Stimulated activated naive CD8-positive, alpha-beta T cell treated with anti-CD3 and anti-CD28 coated beads, Interleukin-15, Interleukin-2, amounts not matched to agents 100 ng/mL and 50 ng/mL, for 24 hours (primary cell): ENCODE measurements around the gene NRN1L.
A peak's percentile ranks its signal among the peaks of the same experiment; 100 is the strongest.
"Not testable (repeated sequence)": the region's sequence is repeated elsewhere in the genome, so short reads cannot be mapped to it uniquely, and the experiment has no call there.

Experiments
- H3K27ac Mint-ChIP-seq: one replicate; pipeline ENCODE4 v1.8.0; 2021; ENCODE audit warnings: mild to moderate bottlenecking, mixed read lengths
- H3K27me3 Mint-ChIP-seq: one replicate; pipeline ENCODE4 v1.8.0; 2021; ENCODE audit warnings: mixed read lengths
- H3K36me3 Mint-ChIP-seq: one replicate; pipeline ENCODE4 v1.8.0; 2021; ENCODE audit warnings: low read depth, mixed read lengths
- H3K4me1 Mint-ChIP-seq: one replicate; pipeline ENCODE4 v1.8.0; 2021; ENCODE audit warnings: low read depth, mixed read lengths
- H3K4me3 Mint-ChIP-seq: one replicate; pipeline ENCODE4 v1.8.0; 2021; ENCODE audit warnings: mild to moderate bottlenecking, mixed read lengths
- H3K9me3 Mint-ChIP-seq: one replicate; pipeline ENCODE4 v1.8.0; 2021; ENCODE audit warnings: mixed read lengths

The NRN1L gene

GRCh38 chr16:67884684-67885083, at the start of gene NRN1L:
Gene NRN1L (plus strand): TSS chr16:67884885. CDS start chr16:67884904, 19 bp downstream.
- Mint-ChIP-seq H3K4me3 (no peak within 1 kb of the TSS), H3K4me1 (no peaks in the 10 kb centered on the region), H3K36me3 (peaks cover 34% of the 10 kb centered on the region), H3K27ac (no peak within 1 kb of the TSS), H3K27me3 (no peaks in the 10 kb centered on the region), H3K9me3 (no peaks in the 10 kb centered on the region)

GRCh38 chr16:67837190-67837589, 47.5 kb upstream of the NRN1L start:
- H3K4me3 Mint-ChIP-seq, H3K27me3 Mint-ChIP-seq, H3K27ac Mint-ChIP-seq, H3K9me3 Mint-ChIP-seq, H3K36me3 Mint-ChIP-seq: not testable (repeated sequence)
- H3K4me1 Mint-ChIP-seq = peaks cover 17% of the 10 kb centered on the region

GRCh38 chr16:67837811-67838210, 46.9 kb upstream of the NRN1L start:
- Mint-ChIP-seq H3K27ac (no peak overlapping the region), H3K27me3 (no peaks in the 10 kb centered on the region), H3K9me3 (no peaks in the 10 kb centered on the region), H3K4me1 (peaks cover 12% of the 10 kb centered on the region), H3K36me3 (no peaks in the 10 kb centered on the region), H3K4me3 (no peak overlapping the region)

DNA sequence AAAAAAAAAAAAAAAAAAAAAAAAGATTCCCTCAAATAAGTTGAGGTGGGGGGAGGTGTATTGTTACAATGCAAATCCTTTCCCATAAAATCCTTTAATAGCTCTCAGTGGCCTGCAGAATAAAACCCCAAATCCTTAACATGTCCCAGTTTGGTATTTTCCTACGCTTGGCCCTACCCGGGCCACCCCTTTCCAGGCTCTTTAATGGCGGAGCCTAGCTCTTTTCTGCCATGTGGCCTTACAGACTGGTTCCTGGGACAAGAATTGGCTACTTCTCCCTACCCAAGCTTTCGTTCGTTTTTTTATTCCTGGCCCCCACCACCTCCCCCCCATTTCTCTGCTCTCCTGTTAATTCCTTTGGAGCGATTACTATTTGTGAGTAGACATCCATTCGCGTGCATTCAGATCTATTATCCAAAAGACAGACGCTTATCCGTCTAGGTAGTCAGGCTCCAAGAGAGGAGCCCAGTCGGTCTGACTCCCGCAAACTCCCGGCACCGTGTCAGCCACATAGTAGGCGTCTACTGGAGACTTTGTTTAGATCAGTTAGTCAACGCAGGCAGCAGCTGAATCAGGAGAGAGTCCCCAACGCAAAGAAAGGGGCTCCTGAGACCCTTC, 43.4 kb upstream of the NRN1L start:
- H3K27me3 Mint-ChIP-seq = no peaks in the 10 kb centered on the region
- H3K36me3 Mint-ChIP-seq = peaks cover 3% of the 10 kb centered on the region
- H3K4me1 Mint-ChIP-seq = peaks cover 38% of the 10 kb centered on the region
- H3K9me3 Mint-ChIP-seq = no peaks in the 10 kb centered on the region
- peak overlapping the region; percentile 89 for H3K4me3 Mint-ChIP-seq
- peak overlapping the region; percentile 96 for H3K27ac Mint-ChIP-seq

GRCh38 chr16:67841816-67842508, 42.7 kb upstream of the NRN1L start, which contains the start of gene THAP11:
Gene THAP11 (plus strand): TSS chr16:67842320. CDS start chr16:67842555, 235 bp downstream.
- Mint-ChIP-seq H3K9me3 (no peaks in the 10 kb centered on the region), H3K27ac (peak within 1 kb of the TSS; percentile 96), H3K27me3 (no peaks in the 10 kb centered on the region), H3K36me3 (peaks cover 3% of the 10 kb centered on the region), H3K4me3 (peak within 1 kb of the TSS; percentile 95), H3K4me1 (peaks cover 38% of the 10 kb centered on the region)

DNA sequence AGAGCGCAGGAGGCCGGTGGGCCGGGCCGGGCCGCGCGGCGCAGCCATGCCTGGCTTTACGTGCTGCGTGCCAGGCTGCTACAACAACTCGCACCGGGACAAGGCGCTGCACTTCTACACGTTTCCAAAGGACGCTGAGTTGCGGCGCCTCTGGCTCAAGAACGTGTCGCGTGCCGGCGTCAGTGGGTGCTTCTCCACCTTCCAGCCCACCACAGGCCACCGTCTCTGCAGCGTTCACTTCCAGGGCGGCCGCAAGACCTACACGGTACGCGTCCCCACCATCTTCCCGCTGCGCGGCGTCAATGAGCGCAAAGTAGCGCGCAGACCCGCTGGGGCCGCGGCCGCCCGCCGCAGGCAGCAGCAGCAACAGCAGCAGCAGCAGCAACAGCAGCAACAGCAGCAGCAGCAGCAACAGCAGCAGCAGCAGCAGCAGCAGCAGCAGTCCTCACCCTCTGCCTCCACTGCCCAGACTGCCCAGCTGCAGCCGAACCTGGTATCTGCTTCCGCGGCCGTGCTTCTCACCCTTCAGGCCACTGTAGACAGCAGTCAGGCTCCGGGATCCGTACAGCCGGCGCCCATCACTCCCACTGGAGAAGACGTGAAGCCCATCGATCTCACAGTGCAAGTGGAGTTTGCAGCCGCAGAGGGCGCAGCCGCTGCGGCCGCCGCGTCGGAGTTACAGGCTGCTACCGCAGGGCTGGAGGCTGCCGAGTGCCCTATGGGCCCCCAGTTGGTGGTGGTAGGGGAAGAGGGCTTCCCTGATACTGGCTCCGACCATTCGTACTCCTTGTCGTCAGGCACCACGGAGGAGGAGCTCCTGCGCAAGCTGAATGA, 42.0 kb upstream of the NRN1L start:
- Mint-ChIP-seq H3K9me3 (no peaks in the 10 kb centered on the region), H3K4me3 (peak overlapping the region; percentile 95), H3K27ac (peak overlapping the region; percentile 89), H3K4me1 (peaks cover 41% of the 10 kb centered on the region), H3K36me3 (peaks cover 3% of the 10 kb centered on the region), H3K27me3 (no peaks in the 10 kb centered on the region)

DNA sequence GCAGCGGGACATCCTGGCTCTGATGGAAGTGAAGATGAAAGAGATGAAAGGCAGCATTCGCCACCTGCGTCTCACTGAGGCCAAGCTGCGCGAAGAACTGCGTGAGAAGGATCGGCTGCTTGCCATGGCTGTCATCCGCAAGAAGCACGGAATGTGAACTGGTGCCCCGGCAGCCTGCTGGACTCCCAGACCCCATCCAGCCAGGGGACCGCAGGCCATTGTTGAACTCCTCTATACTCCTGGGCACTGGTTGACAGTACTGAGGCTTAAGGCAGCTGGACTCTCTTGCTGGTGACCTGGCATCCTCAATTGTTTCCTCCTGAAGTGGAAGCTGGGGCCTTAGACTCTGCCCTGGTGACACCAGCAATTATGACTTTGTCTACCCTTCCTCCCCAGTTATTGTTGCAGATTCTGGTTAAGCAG, 41.3 kb upstream of the NRN1L start:
- Mint-ChIP-seq H3K9me3 (no peaks in the 10 kb centered on the region), H3K27me3 (no peaks in the 10 kb centered on the region), H3K36me3 (peaks cover 3% of the 10 kb centered on the region), H3K4me1 (peaks cover 45% of the 10 kb centered on the region), H3K4me3 (peak overlapping the region; percentile 95), H3K27ac (peak overlapping the region; percentile 89)

- peak overlapping the region; percentile 95 for H3K4me3 Mint-ChIP-seq
- peaks cover 8% of the 10 kb centered on the region for H3K36me3 Mint-ChIP-seq
- H3K27ac Mint-ChIP-seq = peak overlapping the region; percentile 86
- H3K27me3 Mint-ChIP-seq = no peaks in the 10 kb centered on the region
- no peaks in the 10 kb centered on the region for H3K9me3 Mint-ChIP-seq
- peaks cover 52% of the 10 kb centered on the region for H3K4me1 Mint-ChIP-seq
These were observed 40.2 kb upstream of the NRN1L start for GRCh38 chr16:67844497-67844896.

DNA sequence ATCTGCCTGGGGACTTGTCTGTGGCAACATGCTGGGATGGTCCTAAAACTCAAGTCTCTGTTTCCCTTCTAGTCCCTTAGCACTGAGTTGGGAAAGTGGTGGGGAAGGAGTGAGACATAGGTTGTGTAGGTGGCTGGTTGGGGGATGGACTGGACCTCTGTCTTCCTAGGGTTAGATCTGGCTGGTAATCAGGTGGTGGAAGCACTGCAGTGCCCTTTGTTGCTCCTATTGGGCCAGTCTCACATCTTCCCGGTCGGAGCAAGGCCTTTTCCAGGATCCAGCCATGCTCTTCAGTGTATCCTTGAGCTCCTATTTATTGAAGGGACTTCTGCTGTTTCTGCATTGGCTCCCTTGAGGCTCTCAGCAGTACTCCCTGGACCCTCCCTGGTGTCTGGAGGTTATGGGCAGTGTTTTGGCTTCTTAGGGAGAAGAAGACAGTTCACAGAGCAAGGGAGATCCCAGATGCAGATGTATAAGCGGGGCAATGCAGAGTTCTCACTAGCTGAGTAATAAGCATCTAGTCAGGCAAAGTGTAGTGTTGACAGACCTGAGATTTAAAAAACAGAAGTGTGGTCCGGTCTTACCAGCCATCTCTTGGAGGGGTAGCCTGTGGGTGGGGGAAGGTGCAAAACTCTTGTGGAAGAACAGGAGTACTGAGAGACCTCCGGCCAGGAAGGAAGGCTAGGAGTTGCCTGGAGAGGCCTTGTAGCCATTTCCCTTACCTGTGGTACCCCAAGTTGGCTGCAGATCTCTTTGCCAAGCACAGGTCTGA, 39.2 kb upstream of the NRN1L start:
- H3K27me3 Mint-ChIP-seq = no peaks in the 10 kb centered on the region
- H3K4me1 Mint-ChIP-seq = peaks cover 52% of the 10 kb centered on the region
- peak overlapping the region; percentile 89 for H3K4me3 Mint-ChIP-seq
- H3K9me3 Mint-ChIP-seq = no peaks in the 10 kb centered on the region
- peaks cover 8% of the 10 kb centered on the region for H3K36me3 Mint-ChIP-seq
- peak overlapping the region; percentile 95 for H3K27ac Mint-ChIP-seq

- peaks cover 52% of the 10 kb centered on the region for H3K4me1 Mint-ChIP-seq
- H3K9me3 Mint-ChIP-seq = no peaks in the 10 kb centered on the region
- H3K36me3 Mint-ChIP-seq = peaks cover 8% of the 10 kb centered on the region
- H3K4me3 Mint-ChIP-seq = peak overlapping the region; percentile 89
- H3K27ac Mint-ChIP-seq = peak overlapping the region; percentile 95
- no peaks in the 10 kb centered on the region for H3K27me3 Mint-ChIP-seq
These were observed 38.7 kb upstream of the NRN1L start for GRCh38 chr16:67846063-67846319.

- Mint-ChIP-seq H3K36me3 (peaks cover 8% of the 10 kb centered on the region), H3K27me3 (no peaks in the 10 kb centered on the region), H3K27ac (peak within 1 kb of the TSS; percentile 95), H3K4me3 (peak within 1 kb of the TSS; percentile 93), H3K4me1 (peaks cover 49% of the 10 kb centered on the region), H3K9me3 (no peaks in the 10 kb centered on the region)
These were observed 38.2 kb upstream of the NRN1L start, which contains the start of gene NUTF2 for GRCh38 chr16:67846320-67847063. Gene NUTF2 (plus strand): TSS chr16:67846933. CDS start chr16:67865131, 18,198 bp downstream.

GRCh38 chr16:67847064-67847861, 37.4 kb upstream of the NRN1L start, which contains the start of gene CENPT:
Gene CENPT (minus strand): TSS chr16:67847693. CDS start chr16:67833859, 13,834 bp downstream.
- Mint-ChIP-seq H3K27ac (peak within 1 kb of the TSS; percentile 95), H3K36me3 (peaks cover 8% of the 10 kb centered on the region), H3K4me3 (peak within 1 kb of the TSS; percentile 93), H3K4me1 (peaks cover 47% of the 10 kb centered on the region), H3K27me3 (no peaks in the 10 kb centered on the region), H3K9me3 (no peaks in the 10 kb centered on the region)

DNA sequence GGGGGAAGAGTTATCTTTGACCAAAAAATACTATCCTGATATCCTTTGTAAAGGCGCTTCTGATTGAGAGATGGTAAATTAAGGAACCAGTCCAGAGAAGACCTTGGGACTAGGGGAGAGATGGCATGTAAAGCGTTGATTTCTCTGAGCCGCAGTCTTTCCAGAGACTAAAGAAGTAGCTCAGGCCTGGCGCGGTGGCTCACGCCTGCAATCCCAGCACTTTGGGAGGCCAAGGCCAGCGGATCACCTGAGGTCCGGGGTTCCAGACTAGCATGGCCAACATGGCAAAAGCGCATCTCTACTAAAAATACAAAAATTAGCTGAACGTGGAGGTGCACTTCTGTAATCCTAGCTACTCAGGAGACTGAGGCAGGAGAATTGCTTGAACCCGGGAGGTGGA, 36.6 kb upstream of the NRN1L start:
- peak overlapping the region; percentile 93 for H3K4me3 Mint-ChIP-seq
- no peaks in the 10 kb centered on the region for H3K9me3 Mint-ChIP-seq
- H3K4me1 Mint-ChIP-seq = peaks cover 45% of the 10 kb centered on the region
- H3K36me3 Mint-ChIP-seq = peaks cover 8% of the 10 kb centered on the region
- H3K27me3 Mint-ChIP-seq = no peaks in the 10 kb centered on the region
- H3K27ac Mint-ChIP-seq = peak overlapping the region; percentile 89
